GM18502 (cell line): ENCODE data around the gene DOCK3.
"Not testable (repeated sequence)": the region's sequence is repeated elsewhere in the genome, so short reads cannot be mapped to it uniquely, and the experiment has no call there.

ENCODE experiments used
- ATAC-seq: cut with Tn5 transposase; IDR thresholded peaks from one replicate; pipeline ENCODE4 v1.9.1; 2021; ENCODE audit warnings: mild to moderate bottlenecking; ENCODE audit not compliant: unreplicated experiment, poor library complexity

DOCK3 gene

DNA sequence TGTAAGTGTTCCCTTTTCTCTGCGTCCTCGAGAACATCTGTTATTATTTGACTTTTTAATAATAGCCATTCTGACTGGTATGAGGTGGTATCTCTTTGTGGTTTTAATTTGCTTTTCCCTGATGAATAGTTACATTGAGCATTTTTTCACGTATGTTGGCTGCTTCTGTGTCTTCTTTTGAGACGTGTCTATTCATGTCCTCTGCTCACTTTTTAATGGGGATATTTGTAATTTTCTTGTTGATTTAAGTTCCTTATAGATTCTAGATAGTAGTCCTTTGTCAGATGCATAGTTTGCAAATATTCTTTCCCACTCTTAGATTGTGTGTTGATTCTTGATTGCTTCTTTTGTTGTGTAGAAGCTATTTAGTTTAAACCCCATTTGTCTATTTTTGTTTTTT lies 179.2 kb downstream of the DOCK3 start:
- no peak for ATAC-seq

DNA sequence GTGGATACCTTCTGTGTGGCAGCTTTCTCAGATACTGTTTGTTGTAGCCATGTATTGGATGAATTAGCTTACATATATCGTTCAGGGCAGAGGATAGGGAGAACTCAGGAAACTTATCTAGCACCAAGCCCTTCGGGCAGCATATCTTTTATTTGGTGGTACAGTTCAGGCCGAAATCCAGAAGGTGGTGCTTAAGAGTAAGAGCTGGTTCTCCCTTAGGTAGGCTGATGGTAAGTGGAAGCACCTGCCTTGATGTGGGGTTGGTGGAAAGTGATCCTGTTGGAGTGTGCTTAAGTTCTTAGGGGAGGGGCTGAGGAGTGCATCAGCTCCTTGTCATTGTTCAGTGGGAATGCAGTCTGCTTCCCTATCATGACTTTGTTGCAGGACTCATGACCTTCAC lies 187.5 kb downstream of the DOCK3 start:
- no peak for ATAC-seq

DNA sequence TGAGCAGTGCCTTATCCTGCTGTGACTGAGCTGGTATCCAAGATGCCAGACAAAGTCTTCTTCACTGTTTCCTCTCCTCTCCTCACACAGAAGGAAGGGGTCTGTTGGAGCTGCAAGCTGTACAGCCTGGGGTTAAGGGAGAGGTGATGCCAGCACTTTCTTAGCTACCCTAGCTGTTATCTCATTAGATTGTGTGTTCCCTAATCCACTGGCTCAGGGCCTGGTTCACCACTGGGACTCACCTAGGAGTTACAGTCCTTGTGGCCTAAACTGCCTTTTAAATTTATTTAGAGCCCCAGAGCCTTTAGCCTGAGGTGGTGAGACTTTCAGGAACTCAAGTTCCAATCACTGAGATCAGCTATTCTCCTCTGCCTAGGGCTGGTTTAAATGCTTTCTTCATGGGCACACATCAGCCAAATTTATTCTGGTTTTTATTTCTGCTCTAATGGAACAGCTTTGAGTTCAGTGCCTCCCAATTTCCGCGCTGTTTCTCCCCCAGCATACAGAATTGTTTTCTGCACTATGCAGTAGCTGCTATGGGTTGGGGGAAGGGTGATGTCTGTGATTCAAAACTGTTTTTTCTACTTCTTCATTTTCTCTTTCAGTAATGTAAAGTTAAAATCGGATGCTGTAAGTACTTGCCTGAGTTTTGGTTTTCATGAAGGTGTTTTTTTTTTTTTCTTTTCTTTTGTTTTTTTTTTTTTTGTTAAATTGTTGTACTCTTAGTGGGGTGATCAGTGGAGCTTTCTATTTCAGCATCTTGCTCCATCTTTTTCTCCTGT lies 198.8 kb downstream of the DOCK3 start:
- ATAC-seq, result peak; percentile 49

- ATAC-seq, result not testable (repeated sequence)
Observed at GRCh38 chr3:50874876-50875275, 200.1 kb downstream of the DOCK3 start.

DNA sequence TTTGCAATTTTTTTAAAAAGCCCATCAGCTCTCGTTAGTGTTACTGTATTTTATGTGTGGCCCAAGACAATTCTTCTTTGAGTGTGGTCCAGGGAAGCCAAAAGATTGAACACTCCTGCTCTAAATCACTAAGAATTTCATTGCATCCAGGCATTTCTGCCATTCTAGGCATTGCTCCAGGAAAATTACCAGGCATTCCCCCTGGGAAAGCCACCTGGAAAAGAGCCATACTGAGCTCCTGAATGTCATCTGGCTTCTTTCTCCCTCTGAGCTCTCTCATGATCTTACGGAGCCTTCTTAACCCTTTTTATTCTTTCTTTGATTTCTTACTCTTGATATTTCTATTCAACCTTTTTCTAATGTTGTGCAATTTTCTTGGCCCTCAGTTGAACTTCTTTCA lies 202.2 kb downstream of the DOCK3 start:
- no peak for ATAC-seq

DNA sequence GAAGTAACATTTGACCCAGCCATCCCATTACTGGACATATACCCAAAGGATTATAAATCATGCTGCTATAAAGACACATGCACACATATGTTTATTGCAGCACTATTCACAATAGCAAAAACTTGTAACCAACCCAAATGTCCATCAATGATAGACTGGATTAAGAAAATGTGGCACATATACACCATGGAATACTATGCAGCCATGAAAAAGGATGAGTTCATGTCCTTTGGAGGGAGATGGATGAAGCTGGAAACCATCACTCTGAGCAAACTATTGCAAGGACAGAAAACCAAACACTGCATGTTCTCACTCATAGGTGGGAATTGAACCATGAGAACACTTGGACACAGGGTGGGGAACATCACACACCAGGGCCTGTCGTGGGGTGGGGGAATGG lies 208.0 kb downstream of the DOCK3 start:
- ATAC-seq, result not testable (repeated sequence)

- no peak for ATAC-seq
Observed at GRCh38 chr3:50883755-50884154, 209.0 kb downstream of the DOCK3 start.

DNA sequence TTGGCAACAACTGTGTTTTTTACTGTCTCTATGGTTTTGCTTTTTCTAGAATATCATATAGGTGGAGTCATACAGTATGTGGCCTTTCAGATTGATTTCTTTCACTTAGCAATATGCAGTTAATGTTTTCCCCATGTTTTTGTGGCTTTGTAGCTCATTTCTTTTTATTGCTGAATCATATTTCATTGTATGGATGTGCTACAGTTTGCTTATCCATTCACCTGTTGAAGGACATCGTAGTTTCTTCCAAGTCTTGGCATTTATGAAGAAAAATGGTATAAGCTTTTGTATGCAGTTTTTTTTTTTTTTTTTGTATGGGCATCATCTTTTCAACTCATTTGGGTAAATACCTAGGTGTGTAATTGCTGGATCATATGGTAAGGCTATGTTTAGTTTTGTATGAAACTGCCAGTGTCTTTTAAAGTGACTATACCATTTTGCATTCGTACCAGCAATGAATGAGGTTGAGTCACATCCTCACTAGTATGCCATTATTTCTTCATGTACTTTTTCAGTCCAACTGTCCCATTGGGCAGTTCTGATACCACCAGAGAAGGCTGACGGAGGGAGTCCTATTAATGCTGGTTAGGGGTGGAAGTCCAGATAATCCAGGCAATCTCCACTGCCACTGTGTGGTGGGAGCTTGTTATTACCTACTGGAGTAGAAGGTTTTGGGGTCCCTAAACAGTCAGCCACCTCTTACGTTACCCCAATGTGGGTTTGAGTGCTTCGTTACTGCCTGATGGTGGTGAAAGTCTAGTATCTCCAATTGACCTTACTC lies 210.5 kb downstream of the DOCK3 start:
- ATAC-seq, result no peak

- no peak for ATAC-seq
Observed at GRCh38 chr3:50890688-50891344, 216.1 kb downstream of the DOCK3 start.

GRCh38 chr3:50901097-50901496 lies 226.4 kb downstream of the DOCK3 start:
- not testable (repeated sequence) for ATAC-seq

- ATAC-seq, result no peak
Observed at GRCh38 chr3:50912746-50913145, 238.0 kb downstream of the DOCK3 start.

- ATAC-seq, result no peak
Observed at GRCh38 chr3:50913260-50913659, 238.5 kb downstream of the DOCK3 start.

DNA sequence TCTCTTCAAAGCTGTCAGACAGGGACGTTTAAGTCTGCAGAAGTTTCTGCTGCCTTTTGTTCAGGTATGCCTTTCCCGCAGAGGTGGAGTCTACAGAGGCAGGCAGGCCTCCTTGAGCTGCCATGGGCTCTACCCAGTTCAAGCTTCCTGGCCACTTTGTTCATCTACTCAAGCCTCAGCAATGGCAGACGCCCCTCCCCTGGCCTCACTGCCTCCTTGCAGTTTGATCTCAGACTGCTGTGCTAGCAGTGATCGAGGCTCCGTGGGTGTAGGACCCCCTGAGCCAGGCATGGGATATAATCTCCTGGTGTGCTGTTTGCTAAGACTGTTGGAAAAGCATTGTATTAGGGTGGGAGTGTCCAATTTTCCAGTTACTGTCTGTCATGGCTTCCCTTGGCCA lies 247.3 kb downstream of the DOCK3 start:
- ATAC-seq, result not testable (repeated sequence)

DNA sequence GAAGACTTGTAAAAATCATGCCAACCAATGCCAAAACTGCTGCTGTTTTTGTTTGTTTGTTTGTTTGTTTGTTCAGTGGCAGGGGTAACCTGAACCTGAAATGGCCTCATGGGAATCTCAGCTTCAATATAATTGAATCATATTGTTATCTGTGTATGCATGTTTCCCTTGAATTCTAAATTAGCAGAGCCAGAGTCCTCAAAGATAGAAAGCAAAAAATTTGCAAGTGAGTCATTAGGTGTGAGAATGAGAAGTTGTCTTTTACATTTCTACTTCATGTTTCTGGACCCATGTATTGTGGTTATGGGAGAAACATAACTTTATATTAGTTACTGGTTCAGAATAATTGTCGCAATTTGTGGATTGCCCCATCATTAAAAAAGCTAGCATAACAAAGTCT lies 249.2 kb downstream of the DOCK3 start:
- ATAC-seq, result no peak

- ATAC-seq, result no peak
Observed at GRCh38 chr3:50924638-50925037, 249.9 kb downstream of the DOCK3 start.

DNA sequence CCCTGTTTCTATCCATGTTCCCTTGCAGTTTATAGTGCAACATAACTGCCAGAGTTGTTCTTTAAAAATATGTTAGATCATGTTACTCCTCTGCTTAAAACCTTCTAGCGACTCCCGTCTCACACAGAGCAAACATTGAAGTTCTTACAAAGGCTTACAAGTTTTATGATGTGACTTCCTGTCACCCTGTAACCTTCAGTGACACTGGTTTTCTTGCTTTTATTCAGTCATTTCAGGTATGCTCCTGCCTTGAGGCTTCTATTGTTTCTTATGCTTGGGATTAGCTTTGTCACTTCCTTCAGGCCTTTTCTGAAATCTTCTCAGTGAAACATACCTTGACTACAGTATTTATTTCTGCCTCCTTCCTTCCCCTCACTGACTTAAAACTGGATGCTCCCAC lies 252.1 kb downstream of the DOCK3 start:
- no peak for ATAC-seq

DNA sequence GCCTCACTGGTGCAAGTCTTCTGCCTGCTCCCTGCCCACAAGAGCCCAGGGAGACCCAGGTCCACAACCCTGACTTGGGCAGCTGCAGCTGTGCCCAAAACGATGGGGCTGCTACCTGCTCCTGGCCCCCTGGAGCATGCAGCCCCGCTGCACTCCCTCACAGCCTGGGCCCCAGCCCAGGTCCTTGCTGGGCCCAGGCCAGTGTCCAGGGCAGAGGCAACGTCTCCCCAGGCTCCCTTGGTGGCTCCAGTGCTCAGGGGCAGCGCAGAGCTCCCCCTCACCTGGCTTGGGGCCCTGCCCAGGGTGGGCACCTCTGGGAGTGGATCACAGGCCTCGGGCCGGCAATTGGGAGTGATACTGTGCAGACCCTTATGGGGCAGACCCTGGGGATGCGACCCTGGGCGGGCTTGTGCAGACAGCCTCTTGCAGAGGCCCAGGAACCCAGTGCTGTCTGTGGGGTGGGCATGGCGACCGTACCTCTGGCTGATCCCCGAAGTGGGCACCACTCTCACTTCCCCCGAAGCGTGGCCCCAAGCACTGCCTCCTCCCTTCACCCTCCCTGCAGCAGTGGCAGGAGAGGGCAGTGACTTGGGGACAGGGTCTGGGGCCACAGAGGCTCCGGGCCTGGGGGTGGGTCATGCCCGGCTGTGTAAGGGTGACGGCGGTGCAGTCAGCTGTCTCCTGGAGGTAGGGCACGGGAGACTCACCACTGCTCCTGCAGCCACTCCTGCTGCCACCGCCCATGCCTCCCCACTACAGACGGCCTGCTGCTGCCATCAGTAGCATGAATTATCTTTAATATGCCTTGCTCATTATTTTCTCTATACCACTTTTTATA lies 255.9 kb downstream of the DOCK3 start:
- no peak for ATAC-seq

- not testable (repeated sequence) for ATAC-seq
Observed at GRCh38 chr3:50932918-50933317, 258.2 kb downstream of the DOCK3 start.

DNA sequence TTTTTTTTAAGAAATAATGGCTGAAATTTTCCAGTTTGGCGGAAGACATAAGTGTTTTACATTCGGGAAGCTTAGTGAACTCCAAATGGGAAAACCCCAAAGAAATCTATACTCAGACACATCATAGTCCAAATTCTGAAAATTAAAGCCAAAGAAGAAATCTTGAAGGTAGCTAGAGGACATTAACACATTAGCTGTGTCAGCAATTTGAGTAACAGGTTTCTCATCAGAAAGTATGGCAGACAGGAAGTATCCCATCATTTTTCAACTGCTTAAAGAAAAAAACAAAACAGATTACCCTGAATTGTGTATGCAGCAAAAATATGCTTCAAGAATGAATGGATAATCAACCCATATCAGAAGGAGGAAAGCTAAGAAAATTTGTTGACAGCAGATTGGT lies 261.7 kb downstream of the DOCK3 start:
- ATAC-seq, result no peak

DNA sequence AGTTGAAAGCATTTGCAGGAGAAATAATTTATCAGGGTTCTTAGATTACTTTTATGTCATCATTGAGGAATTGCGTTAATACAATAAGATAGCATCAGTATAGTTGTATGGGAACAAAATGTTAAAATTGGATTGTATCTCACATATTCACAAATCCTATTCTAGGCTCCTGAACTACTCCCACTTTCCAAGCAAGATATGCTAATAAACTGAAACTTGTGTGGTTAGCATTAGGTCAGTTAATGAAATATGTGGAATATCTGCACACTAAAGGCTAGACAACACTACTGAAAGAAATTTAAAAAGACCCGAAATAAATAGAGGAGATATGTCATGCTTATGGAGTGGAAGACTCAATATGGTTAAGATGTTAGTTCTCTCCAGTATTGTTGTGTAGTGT lies 272.7 kb downstream of the DOCK3 start:
- no peak for ATAC-seq
